GM12873 (cell line): ENCODE measurements around the gene PTPRT.

Experiments used
- CTCF ChIP-seq: IDR thresholded peaks from 2 replicates; pipeline ENCODE4 v1.5.1; 2012; ENCODE audit warnings: low read depth, mild to moderate bottlenecking, moderate library complexity, low read length, control low read depth; ENCODE audit not compliant: insufficient read depth; ENCODE audit errors: missing control alignments

Gene PTPRT

GRCh38 chr20:42836339-42836738 lies 353.4 kb downstream of the PTPRT start:
- no peak for TF ChIP-seq CTCF

- no peak for TF ChIP-seq CTCF
These were observed 381.8 kb downstream of the PTPRT start for GRCh38 chr20:42807876-42808275.

GRCh38 chr20:42795111-42795695 lies 394.5 kb downstream of the PTPRT start:
- TF ChIP-seq CTCF = no peak

- no peak for TF ChIP-seq CTCF
These were observed 397.7 kb downstream of the PTPRT start for GRCh38 chr20:42792052-42792451.

GRCh38 chr20:42790111-42790510 lies 399.6 kb downstream of the PTPRT start:
- no peak for TF ChIP-seq CTCF

GRCh38 chr20:42788707-42789106 lies 401.0 kb downstream of the PTPRT start:
- TF ChIP-seq CTCF = no peak

GRCh38 chr20:42785041-42785440 lies 404.7 kb downstream of the PTPRT start:
- no peak for TF ChIP-seq CTCF
